Spleen (tissue), 11 donors: ENCODE measurements around the gene PAM. TPM values are rescaled to one million over a fixed set of nuclear protein-coding genes. Genes with fewer than 3 reads are reported as not detected.

Source experiments
- DNase-seq: peaks from one replicate; pipeline ENCODE4 v3.0.0-alpha.2; 2020
- H3K27ac ChIP-seq, 8 donors: fragments of 200-600 bp; sonication (generic) in 7 of 8; 1 replicate in 4 of 8; 2 replicates in 4 of 8; pipeline versions ENCODE4 v1.5.0 to v1.8.0; 2016 to 2021; ENCODE audit warnings: inconsistent platforms in 4 of 8, mild to moderate bottlenecking in 4 of 8, moderate library complexity in 1 of 8
- H3K27me3 ChIP-seq, 7 donors: fragments of 200-600 bp; sonication (generic) in 6 of 7; replicated peaks in 1 of 7; 1 replicate in 4 of 7; 2 replicates in 3 of 7; pipeline versions ENCODE4 v1.5.0 to v1.8.0; 2016 to 2021; ENCODE audit warnings: inconsistent platforms in 3 of 7, mild to moderate bottlenecking in 1 of 7
- H3K36me3 ChIP-seq, 6 donors: fragments of 200-600 bp; sonication (generic) in 5 of 6; 1 replicate in 4 of 6; 2 replicates in 2 of 6; pipeline versions ENCODE4 v1.5.0 to v1.8.0; 2016 to 2021; ENCODE audit warnings: inconsistent platforms in 2 of 6
- H3K4me1 ChIP-seq, 6 donors: fragments of 200-600 bp; sonication (generic) in 5 of 6; 1 replicate in 3 of 6; 2 replicates in 3 of 6; pipeline versions ENCODE4 v1.5.0 to v1.8.0; 2016 to 2021; ENCODE audit warnings: inconsistent platforms in 3 of 6
- H3K4me3 ChIP-seq, 8 donors: fragments of 200-600 bp; sonication (generic) in 7 of 8; 1 replicate in 4 of 8; 2 replicates in 4 of 8; pipeline versions ENCODE4 v1.5.0 to v1.8.0; 2016 to 2021; ENCODE audit warnings: inconsistent platforms in 4 of 8, mild to moderate bottlenecking in 4 of 8, moderate library complexity in 2 of 8
- H3K9me3 ChIP-seq, 8 donors: fragments of 200-600 bp; sonication (generic) in 7 of 8; 1 replicate in 4 of 8; 2 replicates in 4 of 8; pipeline versions ENCODE4 v1.5.0 to v1.8.0; 2016 to 2021; ENCODE audit warnings: inconsistent platforms in 4 of 8
- CTCF ChIP-seq, 11 experiments: fragments of 200-600 bp in 7 of 11; fragments of 450-650 bp in 4 of 11; sonication (generic) in 4 of 11; IDR thresholded peaks in 8 of 11; conservative IDR thresholded peaks in 3 of 11; 1 replicate in 7 of 11; 2 replicates in 4 of 11; pipeline versions ENCODE4 v1.4.0 to v1.8.0; 2016 to 2021; ENCODE audit warnings: antibody characterized with exemption in 11 of 11, inconsistent platforms in 4 of 11, mild to moderate bottlenecking in 1 of 11
- POLR2A ChIP-seq, 3 donors: fragments of 450-650 bp; IDR thresholded peaks; one replicate each; pipeline ENCODE4 v1.5.1; 2017; ENCODE audit warnings: antibody characterized with exemption in 3 of 3, mild to moderate bottlenecking in 1 of 3
- POLR2AphosphoS5 ChIP-seq, 3 donors: sonication (generic); formaldehyde crosslinking; IDR thresholded peaks; one replicate each; pipeline ENCODE4 v1.5.1; 2017; ENCODE audit warnings: antibody characterized with exemption in 3 of 3
- WGBS, 5 donors: extraction: QIAGEN DNeasy Blood & Tissue Kit in 3 of 5; methylation state at CpG; one replicate each; pipeline versions ENCODE4 v1.1.5 to v1.1.7; 2013 to 2018; 5-methylcytosine and 5-hydroxymethylcytosine counted together
- intact Hi-C: fragments of 100-400 bp; cut with DNase I; formaldehyde crosslinking; loops from one replicate; pipeline ENCODE4 v1.15.0; 2023; ENCODE audit warnings: low total_unique reads
- polyA plus RNA-seq, 3 donors: library from polyadenylated mRNA; stranded (reverse); fragments of 200-250 nt; gene quantifications; one replicate each; pipeline ENCODE4 v1.2.1, GENCODE V29; 2013
- total RNA-seq, 7 donors: library from RNA; depleted of rRNA in 3 of 7; stranded (reverse); fragments of >200 nt in 3 of 7; fragmentation: NEBNext Ultra II Directional in 4 of 7; extraction: Animal tissue kit (Norgen Biotek cat#: 25700) in 4 of 7; gene quantifications; one replicate each; pipeline versions ENCODE4 v1.1.0 to v1.2.1, GENCODE V29; 2016 to 2021
- donor health status: healthy with polysubstance abuse.
- donor health status: DM: no; HTN: no; CAD: no; lungs with moderate emphysema.
- donor health status: DM: no; HTN: no; CAD: no.
- donor health status: Bipolar disorder and iron deficiency.
- donor health status: healthy.
- donor health status: DM: no; HTN: no; CAD: no.
- donor health status: DM: yes; HTN: yes; CAD: no.

The PAM gene
- total and polyA plus RNA-seq, 10 donors, result 37.4 to 155 (median 110) TPM

- peaks cover 0 to 4% (median 0%) of the 10 kb centered on the region in 6 donors for H3K4me1 ChIP-seq
- no peaks in the 10 kb centered on the region for H3K36me3 ChIP-seq
- WGBS, 5 donors, result 88 to 93% (median 91%) methylated on average over 4 of the region's 4 CpGs
- DNase-seq, result no peak
- intact Hi-C loops, result no loop called here
- H3K27me3 ChIP-seq, result no peaks in the 10 kb centered on the region
- H3K27ac ChIP-seq, result no peak overlapping the region
- H3K4me3 ChIP-seq, result no peak overlapping the region
- H3K9me3 ChIP-seq, result no peaks in the 10 kb centered on the region
- no peak for TF ChIP-seq POLR2A (IDR thresholded peaks at IDR 0.05)
- no peak for TF ChIP-seq POLR2AphosphoS5 (IDR thresholded peaks at IDR 0.05)
- no peak for TF ChIP-seq CTCF (IDR thresholded peaks at IDR 0.05 in 8 of 11, conservative IDR thresholded peaks at IDR 0.05 in 3 of 11)
Measured at GRCh38 chr5:102789469-102789868, 34.4 kb downstream of the PAM start.

- Histone ChIP-seq H3K36me3 (no peaks in the 10 kb centered on the region), H3K9me3 (no peaks in the 10 kb centered on the region), H3K4me1 (peaks cover 0 to 4% (median 0%) of the 10 kb centered on the region in 6 donors), H3K27me3 (no peaks in the 10 kb centered on the region), H3K27ac (no peak overlapping the region), H3K4me3 (no peak overlapping the region)
- no peak for DNase-seq
- TF ChIP-seq POLR2AphosphoS5 (IDR thresholded peaks at IDR 0.05) (no peak), CTCF (IDR thresholded peaks at IDR 0.05 in 8 of 11, conservative IDR thresholded peaks at IDR 0.05 in 3 of 11) (no peak), POLR2A (IDR thresholded peaks at IDR 0.05) (no peak)
- intact Hi-C loops, result no loop called here
Measured at GRCh38 chr5:102790748-102791147, 35.6 kb downstream of the PAM start.

DNA sequence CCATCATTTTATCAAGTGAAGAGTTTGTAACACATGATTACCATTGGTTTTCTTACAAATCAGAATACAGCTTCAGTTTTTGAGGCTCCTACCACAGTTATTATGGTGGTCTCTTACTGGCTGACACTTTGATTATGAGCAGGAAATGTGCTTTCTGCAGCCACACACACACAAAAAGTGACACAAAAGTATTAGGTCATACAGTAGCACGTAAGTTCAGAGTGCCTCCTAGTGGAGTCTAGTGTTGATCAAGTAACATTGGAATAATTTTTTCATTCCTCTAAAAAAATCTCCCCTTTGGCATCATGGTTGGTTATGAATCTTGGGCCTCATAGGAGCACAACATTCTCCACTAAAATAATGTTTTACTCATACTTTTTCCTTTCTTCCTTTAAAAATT lies 37.6 kb downstream of the PAM start:
- Histone ChIP-seq H3K27ac (no peak overlapping the region), H3K27me3 (no peaks in the 10 kb centered on the region), H3K36me3 (no peaks in the 10 kb centered on the region), H3K4me3 (no peak overlapping the region), H3K9me3 (no peaks in the 10 kb centered on the region), H3K4me1 (peaks cover 0 to 4% (median 0%) of the 10 kb centered on the region in 6 donors)
- TF ChIP-seq CTCF (IDR thresholded peaks at IDR 0.05 in 8 of 11, conservative IDR thresholded peaks at IDR 0.05 in 3 of 11) (no peak), POLR2A (IDR thresholded peaks at IDR 0.05) (no peak), POLR2AphosphoS5 (IDR thresholded peaks at IDR 0.05) (no peak)
- no peak for DNase-seq
- intact Hi-C loops, result no loop called here
- 38 to 74% (median 58%) methylated on average over 1 of the region's 1 CpG for WGBS, 5 donors

DNA sequence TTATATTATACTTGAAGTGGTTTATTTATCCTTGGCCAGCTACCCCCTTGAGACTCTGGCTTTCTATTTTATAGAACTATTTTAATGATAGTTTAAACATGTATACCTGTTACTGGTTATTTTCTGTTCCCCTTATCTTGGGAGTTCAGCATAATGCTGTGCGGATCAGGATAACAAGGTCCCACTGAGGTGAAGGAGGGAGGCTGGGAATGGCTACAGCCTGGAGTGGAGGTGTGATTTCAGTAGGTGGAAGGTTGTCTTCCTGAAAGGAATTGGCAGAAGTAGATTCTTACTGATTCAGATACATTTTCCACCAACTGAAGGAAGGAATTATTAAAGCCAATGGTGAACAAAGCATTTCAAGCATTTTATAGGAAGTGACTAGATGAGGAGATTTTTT lies 38.9 kb downstream of the PAM start:
- H3K36me3 ChIP-seq, result no peaks in the 10 kb centered on the region
- H3K27me3 ChIP-seq, result no peaks in the 10 kb centered on the region
- intact Hi-C loops, result no loop called here
- no peak overlapping the region for H3K4me3 ChIP-seq
- no peak for TF ChIP-seq POLR2AphosphoS5 (IDR thresholded peaks at IDR 0.05)
- no peak for TF ChIP-seq POLR2A (IDR thresholded peaks at IDR 0.05)
- TF ChIP-seq CTCF (IDR thresholded peaks at IDR 0.05 in 8 of 11, conservative IDR thresholded peaks at IDR 0.05 in 3 of 11), result no peak
- peaks cover 0 to 4% (median 2%) of the 10 kb centered on the region in 6 donors for H3K4me1 ChIP-seq
- WGBS, 5 donors, result 95 to 100% (median 97%) methylated on average over 1 of the region's 1 CpG
- H3K27ac ChIP-seq, result no peak overlapping the region
- DNase-seq, result no peak
- no peaks in the 10 kb centered on the region for H3K9me3 ChIP-seq
